ENCODE measurements around the gene CD300A. TPM values are rescaled to one million over a fixed set of nuclear protein-coding genes. Genes with fewer than 3 reads are reported as not detected.
A peak's percentile ranks its signal among the peaks of the same experiment; 100 is the strongest.

The CD300A gene
- total and polyA plus RNA-seq, 12 donors: 1.6 to 26.6 (median 12.8) TPM

GRCh38 chr17:74521701-74522201 lies 55.3 kb downstream of the CD300A start:
- H3K4me1 ChIP-seq (replicated peaks in 1 of 2): no peaks in the 10 kb centered on the region
- H3K27me3 ChIP-seq: peaks cover 3% of the 10 kb centered on the region
- no peak overlapping the region for H3K4me3 ChIP-seq
- H3K9me3 ChIP-seq (replicated peaks in 1 of 3): no peaks in the 10 kb centered on the region
- no peak for TF ChIP-seq POLR2A (IDR thresholded peaks at IDR 0.05)
- no peaks in the 10 kb centered on the region for H3K36me3 ChIP-seq (replicated peaks in 1 of 2)
- intact Hi-C loops (cut with DNase I): no loop called here
- DNase-seq: peak in 2 of 7 donors; percentile 26 to 53
- 66 to 84% (median 73%) methylated on average over 7 to 9 of the region's 9 CpGs for WGBS, 4 donors
- peak overlapping the region; percentile 41 to 90 (median 75) for H3K27ac ChIP-seq

- no peak overlapping the region for H3K27ac ChIP-seq
Measured at GRCh38 chr17:74522381-74523105, 56.1 kb downstream of the CD300A start.

GRCh38 chr17:74523308-74523707 lies 56.9 kb downstream of the CD300A start:
- no peak for TF ChIP-seq POLR2A (IDR thresholded peaks at IDR 0.05)
- no peak overlapping the region for H3K4me3 ChIP-seq
- H3K36me3 ChIP-seq (replicated peaks in 1 of 2): no peaks in the 10 kb centered on the region
- DNase-seq: peak in 2 of 7 donors; percentile 6 to 38
- WGBS, 4 donors: 81 to 92% (median 87%) methylated on average over 3 of the region's 3 CpGs
- no peaks in the 10 kb centered on the region for H3K9me3 ChIP-seq (replicated peaks in 1 of 3)
- H3K27me3 ChIP-seq: peaks cover 3% of the 10 kb centered on the region
- H3K27ac ChIP-seq: no peak overlapping the region
- H3K4me1 ChIP-seq (replicated peaks in 1 of 2): no peaks in the 10 kb centered on the region
- intact Hi-C loops (cut with DNase I): no loop called here

More at GRCh38 chr17:74522381-74523105, 56.1 kb downstream of the CD300A start:
- peaks cover 3% of the 10 kb centered on the region for H3K27me3 ChIP-seq
- no peak for TF ChIP-seq CTCF (IDR thresholded peaks at IDR 0.05)
- TF ChIP-seq POLR2A (IDR thresholded peaks at IDR 0.05): no peak
- 76 to 86% (median 79%) methylated on average over 5 to 10 of the region's 10 CpGs for whole genome bisulfite sequencing, 4 donors
- intact Hi-C loops (cut with DNase I): no loop called here
- no peaks in the 10 kb centered on the region for H3K9me3 ChIP-seq (replicated peaks in 1 of 3)
- no peaks in the 10 kb centered on the region for H3K4me1 ChIP-seq (replicated peaks in 1 of 2)
- no peak overlapping the region for H3K4me3 ChIP-seq
- no peaks in the 10 kb centered on the region for H3K36me3 ChIP-seq (replicated peaks in 1 of 2)
- peak in 3 of 7 donors; percentile 5 to 35 (median 13) for DNase-seq

- H3K27me3 ChIP-seq: peaks cover 3% of the 10 kb centered on the region
- TF ChIP-seq POLR2A (IDR thresholded peaks at IDR 0.05): no peak
- no peak for TF ChIP-seq CTCF (IDR thresholded peaks at IDR 0.05)
- H3K9me3 ChIP-seq (replicated peaks in 1 of 3): no peaks in the 10 kb centered on the region
- H3K4me3 ChIP-seq: no peak overlapping the region
- 75 to 79% (median 76%) methylated on average over 10 to 11 of the region's 11 CpGs for WGBS, 4 donors
- no peak overlapping the region for H3K27ac ChIP-seq
- intact Hi-C loops (cut with DNase I): no loop called here
- no peaks in the 10 kb centered on the region for H3K4me1 ChIP-seq (replicated peaks in 1 of 2)
- no peaks in the 10 kb centered on the region for H3K36me3 ChIP-seq (replicated peaks in 1 of 2)
- peak in 1 of 7 donors; percentile 27 for DNase-seq
Measured at GRCh38 chr17:74524653-74525464, 58.4 kb downstream of the CD300A start.

- 82 to 100% (median 89%) methylated on average over 1 of the region's 1 CpG for WGBS, 4 donors
- Histone ChIP-seq H3K9me3 (replicated peaks in 1 of 3) (no peaks in the 10 kb centered on the region), H3K4me3 (no peak overlapping the region), H3K4me1 (replicated peaks in 1 of 2) (no peaks in the 10 kb centered on the region), H3K27ac (no peak overlapping the region), H3K36me3 (replicated peaks in 1 of 2) (no peaks in the 10 kb centered on the region), H3K27me3 (peaks cover 3% of the 10 kb centered on the region)
- DNase-seq: no peak
- TF ChIP-seq POLR2A (IDR thresholded peaks at IDR 0.05) (no peak), CTCF (IDR thresholded peaks at IDR 0.05) (no peak)
- intact Hi-C loops (cut with DNase I): no loop called here
Measured at GRCh38 chr17:74525465-74525725, 59.0 kb downstream of the CD300A start.

Data from adrenal gland (tissue), 12 donors.